Tibial artery (tissue), 4 donors: ENCODE results near the gene KLKB1.
"Not testable (repeated sequence)": the region's sequence is repeated elsewhere in the genome, so short reads cannot be mapped to it uniquely, and the experiment has no call there.

Source experiments
- DNase-seq, 2 donors: peaks; one replicate each; pipeline ENCODE4 v3.0.0-alpha.2; 2019
- H3K27ac ChIP-seq, 2 donors: fragments of 200-600 bp; sonication (generic) in 1 of 2; 1 replicate in 1 of 2; 2 replicates in 1 of 2; pipeline ENCODE4 v1.5.1; 2018 to 2019; ENCODE audit warnings: mild to moderate bottlenecking in 1 of 2
- H3K27me3 ChIP-seq, 2 donors: fragments of 200-600 bp; sonication (generic) in 1 of 2; one replicate each; pipeline versions ENCODE4 v1.5.1 to v1.6.0; 2016 to 2019
- H3K36me3 ChIP-seq, 3 donors: fragments of 200-600 bp; sonication (generic) in 2 of 3; one replicate each; pipeline ENCODE4 v1.5.1; 2016 to 2019; ENCODE audit warnings: mild to moderate bottlenecking in 2 of 3
- H3K4me1 ChIP-seq, 4 donors: fragments of 200-600 bp; sonication (generic) in 2 of 4; 1 replicate in 3 of 4; 2 replicates in 1 of 4; pipeline ENCODE4 v1.5.1; 2016 to 2019
- H3K4me3 ChIP-seq, 2 donors: fragments of 200-600 bp; sonication (generic) in 1 of 2; 1 replicate in 1 of 2; 2 replicates in 1 of 2; pipeline ENCODE4 v1.5.1; 2018 to 2019; ENCODE audit warnings: mild to moderate bottlenecking in 2 of 2
- H3K9me3 ChIP-seq, 3 donors: fragments of 200-600 bp; sonication (generic) in 1 of 3; one replicate each; pipeline ENCODE4 v1.5.1; 2016 to 2019
- CTCF ChIP-seq, 2 experiments: fragments of 200-600 bp in 1 of 2; fragments of 450-650 bp in 1 of 2; IDR thresholded peaks; one replicate each; pipeline ENCODE4 v1.5.1; 2017 to 2019; ENCODE audit warnings: antibody characterized with exemption in 2 of 2, mild to moderate bottlenecking in 1 of 2, moderate library complexity in 1 of 2
- intact Hi-C: fragments of 100-400 bp; cut with DNase I; formaldehyde crosslinking; loops from one replicate; pipeline ENCODE4 v1.15.0; 2023; ENCODE audit warnings: low total_unique reads

The KLKB1 gene

GRCh38 chr4:186266729-186267456 is 39.6 kb downstream of the KLKB1 start:
- DNase-seq, result no peak
- no peaks in the 10 kb centered on the region for H3K36me3 ChIP-seq
- intact Hi-C loops, result no loop called here
- H3K4me3 ChIP-seq, result no peak overlapping the region
- peaks cover 0 to 3% of the 10 kb centered on the region in 2 donors for H3K27me3 ChIP-seq
- TF ChIP-seq CTCF (IDR thresholded peaks at IDR 0.05), result no peak
- H3K27ac ChIP-seq, result no peak overlapping the region
- H3K4me1 ChIP-seq, result no peaks in the 10 kb centered on the region
- no peaks in the 10 kb centered on the region for H3K9me3 ChIP-seq

GRCh38 chr4:186271081-186271678 is 43.9 kb downstream of the KLKB1 start:
- Histone ChIP-seq H3K4me3 (no peak overlapping the region), H3K27ac (no peak overlapping the region), H3K36me3 (no peaks in the 10 kb centered on the region), H3K27me3 (peaks cover 0 to 3% of the 10 kb centered on the region in 2 donors), H3K9me3 (no peaks in the 10 kb centered on the region), H3K4me1 (no peaks in the 10 kb centered on the region)
- intact Hi-C loops, result no loop called here
- no peak for TF ChIP-seq CTCF (IDR thresholded peaks at IDR 0.05)
- DNase-seq, result no peak

GRCh38 chr4:186272699-186273391 is 45.5 kb downstream of the KLKB1 start:
- Histone ChIP-seq H3K36me3 (no peaks in the 10 kb centered on the region), H3K9me3 (no peaks in the 10 kb centered on the region), H3K27ac (no peak overlapping the region)

GRCh38 chr4:186273392-186273789 is 46.1 kb downstream of the KLKB1 start:
- H3K9me3 ChIP-seq, intact Hi-C loops, H3K27me3 ChIP-seq, H3K36me3 ChIP-seq, H3K27ac ChIP-seq, H3K4me3 ChIP-seq, H3K4me1 ChIP-seq, DNase-seq: not testable (repeated sequence)

More at GRCh38 chr4:186272699-186273391, 45.5 kb downstream of the KLKB1 start:
- intact Hi-C loops, result no loop called here
- peaks cover 0 to 3% of the 10 kb centered on the region in 2 donors for H3K27me3 ChIP-seq
- TF ChIP-seq CTCF (IDR thresholded peaks at IDR 0.05), result no peak
- no peaks in the 10 kb centered on the region for H3K4me1 ChIP-seq
- DNase-seq, result no peak
- H3K4me3 ChIP-seq, result no peak overlapping the region

- H3K27ac ChIP-seq, result no peak overlapping the region
- intact Hi-C loops, result no loop called here
- no peak for TF ChIP-seq CTCF (IDR thresholded peaks at IDR 0.05)
- no peaks in the 10 kb centered on the region for H3K27me3 ChIP-seq
- no peak overlapping the region for H3K4me3 ChIP-seq
- DNase-seq, result no peak
- H3K4me1 ChIP-seq, result no peaks in the 10 kb centered on the region
- H3K36me3 ChIP-seq, result no peaks in the 10 kb centered on the region
- H3K9me3 ChIP-seq, result no peaks in the 10 kb centered on the region
Observed at GRCh38 chr4:186283311-186283710, 56.0 kb downstream of the KLKB1 start.

GRCh38 chr4:186285147-186285546 is 57.8 kb downstream of the KLKB1 start:
- intact Hi-C loops, result no loop called here
- DNase-seq, result no peak
- Histone ChIP-seq H3K9me3 (no peaks in the 10 kb centered on the region), H3K36me3 (no peaks in the 10 kb centered on the region), H3K27me3 (no peaks in the 10 kb centered on the region), H3K4me1 (no peaks in the 10 kb centered on the region), H3K4me3 (no peak overlapping the region), H3K27ac (no peak overlapping the region)
- TF ChIP-seq CTCF (IDR thresholded peaks at IDR 0.05), result no peak
